Thoracic aorta (tissue), 2 donors: ENCODE data around the gene SMARCA4. TPM values are rescaled to one million over a fixed set of nuclear protein-coding genes. Genes with fewer than 3 reads are reported as not detected.

Experiments
- ATAC-seq: fragments of 150-250 bp; one replicate; pipeline ENCODE4 v1.8.0; 2017; ENCODE audit warnings: low read depth; ENCODE audit not compliant: insufficient number of reproducible peaks, low FRiP score
- DNase-seq: peaks from one replicate; pipeline ENCODE4 v3.0.0-alpha.2; 2020; ENCODE audit warnings: low spot score
- H3K27ac ChIP-seq, 2 donors: fragments of 200-600 bp; sonication (generic); 1 replicate in 1 of 2; 2 replicates in 1 of 2; pipeline ENCODE4 v1.5.1; 2016; ENCODE audit warnings: mild to moderate bottlenecking in 2 of 2, moderate library complexity in 2 of 2
- H3K27me3 ChIP-seq: fragments of 200-600 bp; sonication (generic); replicated peaks from 2 replicates; pipeline ENCODE4 v1.6.0; 2016; ENCODE audit warnings: mild to moderate bottlenecking; ENCODE audit not compliant: insufficient read depth
- H3K36me3 ChIP-seq: fragments of 200-600 bp; sonication (generic); one replicate; pipeline ENCODE4 v1.5.1; 2016
- H3K4me1 ChIP-seq, 2 donors: fragments of 200-600 bp; sonication (generic); 1 replicate in 1 of 2; 2 replicates in 1 of 2; pipeline versions ENCODE4 v1.5.1 to v1.6.0; 2016; ENCODE audit warnings: low read depth in 2 of 2, mild to moderate bottlenecking in 1 of 2; ENCODE audit not compliant: control insufficient read depth in 1 of 2
- H3K4me3 ChIP-seq: fragments of 200-600 bp; sonication (generic); 2 replicates; pipeline ENCODE4 v1.5.1; 2016; ENCODE audit warnings: mild to moderate bottlenecking
- H3K9me3 ChIP-seq: fragments of 200-600 bp; sonication (generic); 2 replicates; pipeline ENCODE4 v1.5.1; 2016
- CTCF ChIP-seq: fragments of 200-600 bp; sonication (generic); IDR thresholded peaks from one replicate; pipeline ENCODE4 v1.5.1; 2019; ENCODE audit warnings: antibody characterized with exemption
- total RNA-seq, 2 donors: library from RNA; depleted of rRNA; stranded (reverse); fragments of >200 nt; gene quantifications; one replicate each; pipeline versions ENCODE4 v1.1.0 to v1.2.3, GENCODE V29; 2016

Gene SMARCA4
- total RNA-seq, 2 donors from 2014 or later: 63.8 to 85.9 TPM

- no peak overlapping the region for H3K4me3 ChIP-seq
- H3K27me3 ChIP-seq: no peaks in the 10 kb centered on the region
- no peak for ATAC-seq
- no peaks in the 10 kb centered on the region for H3K9me3 ChIP-seq
- no peaks in the 10 kb centered on the region for H3K4me1 ChIP-seq
- H3K36me3 ChIP-seq: peaks cover 27% of the 10 kb centered on the region
- H3K27ac ChIP-seq: no peak overlapping the region
- no peak for TF ChIP-seq CTCF
- DNase-seq: no peak
Measured at GRCh38 chr19:10995926-10996600, 35.2 kb downstream of the SMARCA4 start.

- Histone ChIP-seq H3K27me3 (no peaks in the 10 kb centered on the region), H3K4me1 (no peaks in the 10 kb centered on the region), H3K9me3 (no peaks in the 10 kb centered on the region), H3K27ac (no peak overlapping the region), H3K36me3 (peaks cover 21% of the 10 kb centered on the region), H3K4me3 (no peak overlapping the region)
- TF ChIP-seq CTCF: no peak
- ATAC-seq (no peak), DNase-seq (no peak)
Measured at GRCh38 chr19:10998045-10998533, 37.3 kb downstream of the SMARCA4 start.

- TF ChIP-seq CTCF: no peak
Measured at GRCh38 chr19:10998666-10999065, 37.8 kb downstream of the SMARCA4 start.

GRCh38 chr19:11005521-11005920 lies 44.7 kb downstream of the SMARCA4 start:
- H3K36me3 ChIP-seq: peaks cover 16% of the 10 kb centered on the region
- H3K4me1 ChIP-seq: no peaks in the 10 kb centered on the region
- no peak overlapping the region for H3K4me3 ChIP-seq
- DNase-seq (no peak), ATAC-seq (no peak)
- no peaks in the 10 kb centered on the region for H3K9me3 ChIP-seq
- H3K27me3 ChIP-seq: no peaks in the 10 kb centered on the region
- H3K27ac ChIP-seq: no peak overlapping the region
- no peak for TF ChIP-seq CTCF

More at GRCh38 chr19:10998666-10999065, 37.8 kb downstream of the SMARCA4 start:
- peaks cover 21% of the 10 kb centered on the region for H3K36me3 ChIP-seq
- no peak overlapping the region for H3K27ac ChIP-seq
- DNase-seq (no peak), ATAC-seq (no peak)
- H3K27me3 ChIP-seq: no peaks in the 10 kb centered on the region
- no peaks in the 10 kb centered on the region for H3K9me3 ChIP-seq
- no peak overlapping the region for H3K4me3 ChIP-seq
- H3K4me1 ChIP-seq: no peaks in the 10 kb centered on the region

GRCh38 chr19:11007385-11007784 lies 46.6 kb downstream of the SMARCA4 start:
- no peak for TF ChIP-seq CTCF
- H3K9me3 ChIP-seq: no peaks in the 10 kb centered on the region

More at GRCh38 chr19:11007385-11007784, 46.6 kb downstream of the SMARCA4 start:
- H3K27me3 ChIP-seq: no peaks in the 10 kb centered on the region
- no peak overlapping the region for H3K4me3 ChIP-seq
- no peaks in the 10 kb centered on the region for H3K4me1 ChIP-seq
- H3K36me3 ChIP-seq: peaks cover 27% of the 10 kb centered on the region
- no peak overlapping the region for H3K27ac ChIP-seq
- ATAC-seq (no peak), DNase-seq (no peak)
